CD14-positive monocyte (primary cell): Measurements from ENCODE around the gene ZNF497. TPM values are rescaled to one million over a fixed set of nuclear protein-coding genes. Genes with fewer than 3 reads are reported as not detected.

Source experiments
- DNase-seq, 3 donors: peaks; one replicate each; pipeline ENCODE4 v3.0.0-alpha.2; 2011 to 2022
- H2AFZ ChIP-seq: 2 replicates; pipeline ENCODE4 v1.6.0; 2012; ENCODE audit warnings: mild to moderate bottlenecking, low read depth, low read length, inconsistent platforms; ENCODE audit not compliant: insufficient read depth, poor library complexity, severe bottlenecking
- H3K27ac ChIP-seq, 2 donors: 1 replicate in 1 of 2; 2 replicates in 1 of 2; pipeline ENCODE4 v1.5.1; 2012 to 2013; ENCODE audit warnings: low read length in 2 of 2, control low read depth in 1 of 2, inconsistent platforms in 1 of 2, low read depth in 1 of 2, mild to moderate bottlenecking in 1 of 2
- H3K27me3 ChIP-seq, 2 donors: one replicate each; pipeline versions ENCODE4 v1.6.0 to v1.6.1; 2011 to 2013; ENCODE audit warnings: low read length in 2 of 2; ENCODE audit not compliant: control insufficient read depth in 2 of 2, insufficient read depth in 2 of 2
- H3K36me3 ChIP-seq, 2 donors: replicated peaks in 1 of 2; 1 replicate in 1 of 2; 2 replicates in 1 of 2; pipeline versions ENCODE4 v1.5.1 to v1.6.1; 2012 to 2013; ENCODE audit warnings: low read length in 2 of 2, control low read depth in 1 of 2, inconsistent platforms in 1 of 2, mild to moderate bottlenecking in 1 of 2; ENCODE audit not compliant: insufficient read depth in 2 of 2, control insufficient read depth in 1 of 2
- H3K4me1 ChIP-seq, 2 donors: 1 replicate in 1 of 2; 2 replicates in 1 of 2; pipeline versions ENCODE4 v1.5.1 to v1.6.1; 2012 to 2013; ENCODE audit warnings: low read length in 2 of 2, control low read depth in 1 of 2, inconsistent platforms in 1 of 2, mild to moderate bottlenecking in 1 of 2, moderate library complexity in 1 of 2; ENCODE audit not compliant: insufficient read depth in 2 of 2, control insufficient read depth in 1 of 2
- H3K4me2 ChIP-seq: replicated peaks from 2 replicates; pipeline ENCODE3; 2012; ENCODE audit warnings: low read length, moderate library complexity, mild to moderate bottlenecking; ENCODE audit not compliant: poor library complexity, severe bottlenecking; ENCODE audit errors: extremely low read depth
- H3K4me3 ChIP-seq, 3 experiments: fragments of 200-600 bp in 1 of 3; sonication (generic) in 1 of 3; replicated peaks in 1 of 3; 1 replicate in 2 of 3; 2 replicates in 1 of 3; pipeline ENCODE4 v1.5.1; 2011 to 2013; ENCODE audit warnings: low read length in 3 of 3, mild to moderate bottlenecking in 3 of 3, control low read depth in 2 of 3, low read depth in 2 of 3, inconsistent platforms in 1 of 3, moderate library complexity in 1 of 3
- H3K79me2 ChIP-seq: 2 replicates; pipeline ENCODE4 v1.6.0; 2012; ENCODE audit warnings: mild to moderate bottlenecking, control low read depth, inconsistent platforms, low read length, moderate library complexity; ENCODE audit not compliant: insufficient read depth
- H3K9ac ChIP-seq: 2 replicates; pipeline ENCODE4 v1.6.0; 2017; ENCODE audit warnings: low read length, mild to moderate bottlenecking; ENCODE audit not compliant: insufficient read depth, poor library complexity, severe bottlenecking
- H3K9me3 ChIP-seq, 2 donors: replicated peaks in 1 of 2; 1 replicate in 1 of 2; 2 replicates in 1 of 2; pipeline versions ENCODE4 v1.5.1 to v1.6.1; 2012 to 2013; ENCODE audit warnings: low read length in 2 of 2, control low read depth in 1 of 2; ENCODE audit not compliant: control insufficient read depth in 1 of 2, insufficient read depth in 1 of 2
- H4K20me1 ChIP-seq: 2 replicates; pipeline ENCODE4 v1.6.0; 2012; ENCODE audit warnings: mild to moderate bottlenecking, low read length, control low read depth, moderate library complexity; ENCODE audit not compliant: insufficient read depth
- H3K27ac Mint-ChIP-seq, 7 donors: one replicate each; pipeline ENCODE4 v1.8.0; 2020; ENCODE audit warnings: mild to moderate bottlenecking in 7 of 7, mixed read lengths in 7 of 7, moderate library complexity in 6 of 7, inconsistent platforms in 2 of 7
- H3K27me3 Mint-ChIP-seq, 3 donors: one replicate each; pipeline ENCODE4 v1.8.0; 2021 to 2022; ENCODE audit warnings: low read depth in 3 of 3, mild to moderate bottlenecking in 3 of 3, mixed read lengths in 3 of 3, moderate library complexity in 3 of 3, inconsistent platforms in 1 of 3
- H3K36me3 Mint-ChIP-seq, 2 donors: one replicate each; pipeline ENCODE4 v1.8.0; 2020; ENCODE audit warnings: mixed read lengths in 2 of 2, inconsistent platforms in 1 of 2, mild to moderate bottlenecking in 1 of 2
- H3K4me1 Mint-ChIP-seq: one replicate; pipeline ENCODE4 v1.8.0; 2020; ENCODE audit warnings: mild to moderate bottlenecking, mixed read lengths
- H3K4me3 Mint-ChIP-seq, 2 donors: one replicate each; pipeline ENCODE4 v1.8.0; 2020; ENCODE audit warnings: mild to moderate bottlenecking in 2 of 2, mixed read lengths in 2 of 2, moderate library complexity in 1 of 2
- H3K9me3 Mint-ChIP-seq, 7 donors: one replicate each; pipeline ENCODE4 v1.8.0; 2020 to 2022; ENCODE audit warnings: mixed read lengths in 7 of 7, mild to moderate bottlenecking in 6 of 7, moderate library complexity in 6 of 7, inconsistent platforms in 2 of 7
- CTCF ChIP-seq: fragments of 200-600 bp; IDR thresholded peaks from one replicate; pipeline ENCODE4 v1.8.0; 2022; ENCODE audit warnings: antibody characterized with exemption, mild to moderate bottlenecking
- WGBS: methylation state at CpG from one replicate; pipeline ENCODE4 v1.1.5; 2013; ENCODE audit warnings: missing lambda C conversion rate; ENCODE audit not compliant: insufficient coverage; 5-methylcytosine and 5-hydroxymethylcytosine counted together
- intact Hi-C, 2 donors: fragments of 100-400 bp; cut with micrococcal nuclease; formaldehyde crosslinking; loops; one replicate each; pipeline versions ENCODE4 v1.15.0 to v1.15.1; 2023
- polyA plus RNA-seq, 3 donors: library from polyadenylated mRNA; depleted of rRNA in 1 of 3; unstranded in 2 of 3; stranded (reverse) in 1 of 3; fragments of 300-500 nt in 2 of 3; fragments of >200 nt in 1 of 3; fragmentation: Illumina TruSeq in 2 of 3; gene quantifications; 1 replicate in 2 of 3; 2 replicates in 1 of 3; pipeline ENCODE4 v1.2.3, GENCODE V29; 2012 to 2021

Gene ZNF497
- polyA plus RNA-seq, 3 donors = 0.28 to 0.60 (median 0.41) TPM

GRCh38 chr19:58374200-58374599 is 11.6 kb upstream of the ZNF497 start:
- Histone ChIP-seq H3K36me3 (no peaks in the 10 kb centered on the region), H3K27ac (no peak overlapping the region), H3K9ac (no peak overlapping the region), H3K4me3 (no peak overlapping the region), H3K27me3 (no peaks in the 10 kb centered on the region), H2AFZ (no peak overlapping the region), H4K20me1 (no peaks in the 10 kb centered on the region), H3K4me1 (no peaks in the 10 kb centered on the region), H3K4me2 (no peak overlapping the region), H3K79me2 (no peaks in the 10 kb centered on the region), H3K9me3 (no peaks in the 10 kb centered on the region)
- Mint-ChIP-seq H3K27me3 (peaks cover 0 to 6% (median 0%) of the 10 kb centered on the region in 3 donors), H3K4me1 (peaks cover 7% of the 10 kb centered on the region), H3K36me3 (no peaks in the 10 kb centered on the region), H3K4me3 (no peak overlapping the region), H3K27ac (no peak overlapping the region), H3K9me3 (no peaks in the 10 kb centered on the region)
- no peak for TF ChIP-seq CTCF
- intact Hi-C loops = no loop called here
- peak in 2 of 3 donors; percentile 7 to 31 for DNase-seq
- WGBS = no CpG with 5 or more reads among the region's 4 CpGs

GRCh38 chr19:58372311-58373133 is 10.0 kb upstream of the ZNF497 start:
- no peaks in the 10 kb centered on the region for H3K27me3 ChIP-seq
- no peaks in the 10 kb centered on the region for H4K20me1 ChIP-seq
- no peaks in the 10 kb centered on the region for H3K79me2 ChIP-seq
- no peaks in the 10 kb centered on the region for H3K36me3 ChIP-seq
- H2AFZ ChIP-seq = no peak overlapping the region
- H3K4me1 ChIP-seq = no peaks in the 10 kb centered on the region
- H3K36me3 Mint-ChIP-seq = no peaks in the 10 kb centered on the region
- no peak overlapping the region for H3K27ac ChIP-seq
- H3K27me3 Mint-ChIP-seq = peaks cover 0 to 6% (median 0%) of the 10 kb centered on the region in 3 donors
- DNase-seq = no peak
- peaks cover 0 to under 1% (median 0%) of the 10 kb centered on the region in 7 donors for H3K9me3 Mint-ChIP-seq
- H3K27ac Mint-ChIP-seq = peak overlapping the region in 1 of 7 donors; percentile 35
- no peak overlapping the region for H3K4me3 Mint-ChIP-seq
- peaks cover 0 to 5% of the 10 kb centered on the region in 2 donors for H3K9me3 ChIP-seq
- no peak overlapping the region for H3K4me3 ChIP-seq
- peaks cover 7% of the 10 kb centered on the region for H3K4me1 Mint-ChIP-seq
- no peak for TF ChIP-seq CTCF
- 90% methylated on average over 12 of the region's 15 CpGs for WGBS
- no peak overlapping the region for H3K9ac ChIP-seq
- H3K4me2 ChIP-seq = no peak overlapping the region
- intact Hi-C loops = no loop called here
